ENCODE results near the gene EIF5B. TPM values are rescaled to one million over a fixed set of nuclear protein-coding genes. Genes with fewer than 3 reads are reported as not detected.

EIF5B gene
- total and polyA plus RNA-seq, 2 of the 8 experiments (the other 6 are each of a cell fraction or from before 2014, with no cell fraction given), result 10.7 to 64.5 TPM

DNA sequence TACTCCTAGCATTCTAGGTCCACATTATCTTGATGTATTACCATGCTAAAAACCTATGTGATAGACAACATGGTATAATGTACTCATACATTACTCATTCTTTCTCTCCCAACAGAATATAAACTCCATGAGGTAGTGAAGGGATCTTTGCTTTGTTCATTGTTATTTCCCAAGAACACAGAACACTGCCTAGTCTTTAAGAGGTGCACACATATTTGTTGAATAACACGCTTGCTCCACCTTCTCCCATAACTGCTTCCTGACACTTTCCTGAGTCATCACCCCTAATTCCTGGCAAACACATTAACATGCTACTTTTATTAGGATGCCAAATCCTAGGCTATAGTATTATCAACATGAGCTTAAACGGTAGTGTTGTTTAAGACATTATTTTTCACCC is 111.4 kb downstream of the EIF5B start (continued):
- TF ChIP-seq, protein P1, sequence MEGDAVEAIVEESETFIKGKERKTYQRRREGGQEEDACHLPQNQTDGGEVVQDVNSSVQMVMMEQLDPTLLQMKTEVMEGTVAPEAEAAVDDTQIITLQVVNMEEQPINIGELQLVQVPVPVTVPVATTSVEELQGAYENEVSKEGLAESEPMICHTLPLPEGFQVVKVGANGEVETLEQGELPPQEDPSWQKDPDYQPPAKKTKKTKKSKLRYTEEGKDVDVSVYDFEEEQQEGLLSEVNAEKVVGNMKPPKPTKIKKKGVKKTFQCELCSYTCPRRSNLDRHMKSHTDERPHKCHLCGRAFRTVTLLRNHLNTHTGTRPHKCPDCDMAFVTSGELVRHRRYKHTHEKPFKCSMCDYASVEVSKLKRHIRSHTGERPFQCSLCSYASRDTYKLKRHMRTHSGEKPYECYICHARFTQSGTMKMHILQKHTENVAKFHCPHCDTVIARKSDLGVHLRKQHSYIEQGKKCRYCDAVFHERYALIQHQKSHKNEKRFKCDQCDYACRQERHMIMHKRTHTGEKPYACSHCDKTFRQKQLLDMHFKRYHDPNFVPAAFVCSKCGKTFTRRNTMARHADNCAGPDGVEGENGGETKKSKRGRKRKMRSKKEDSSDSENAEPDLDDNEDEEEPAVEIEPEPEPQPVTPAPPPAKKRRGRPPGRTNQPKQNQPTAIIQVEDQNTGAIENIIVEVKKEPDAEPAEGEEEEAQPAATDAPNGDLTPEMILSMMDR (IDR thresholded peaks at IDR 0.05; ENCODE audit: control extremely low read depth in 1 of 3, insufficient read depth in 1 of 3, low read depth in 1 of 3, low read length in 3 of 3), result no peak

Data from H1 (cell line).